Stimulated activated CD8-positive, alpha-beta memory T cell treated with anti-CD3 and anti-CD28 coated beads, Interleukin-7, amount 100 ng/mL, for 1 hour (primary cell): ENCODE data around the gene FRMPD1.

Experiments
- DNase-seq, 2 donors: peaks; one replicate each; pipeline ENCODE4 v3.0.0-alpha.2; 2020; ENCODE audit warnings: low read depth in 2 of 2

Gene FRMPD1

GRCh38 chr9:37778534-37778933 lies 127.8 kb downstream of the FRMPD1 start:
- DNase-seq: no peak

GRCh38 chr9:37784291-37784615 lies 133.5 kb downstream of the FRMPD1 start:
- DNase-seq: no peak

GRCh38 chr9:37784616-37785483 lies 134.1 kb downstream of the FRMPD1 start, which contains the start of gene EXOSC3:
TSS of gene EXOSC3 (minus strand) at chr9:37785064. CDS start at chr9:37785044, 20 bp downstream.
- peak; percentile 66 to 83 for DNase-seq

GRCh38 chr9:37787059-37787458 lies 136.3 kb downstream of the FRMPD1 start:
- no peak for DNase-seq

- no peak for DNase-seq
Observed at GRCh38 chr9:37788332-37788731, 137.6 kb downstream of the FRMPD1 start.

- no peak for DNase-seq
Observed at GRCh38 chr9:37790096-37790495, 139.3 kb downstream of the FRMPD1 start.

- DNase-seq: no peak
Observed at GRCh38 chr9:37792122-37792521, 141.4 kb downstream of the FRMPD1 start.

GRCh38 chr9:37796232-37796631 lies 145.5 kb downstream of the FRMPD1 start:
- no peak for DNase-seq
